Activated T-cell treated with anti-CD3 and anti-CD28 coated beads, Interleukin-2, amount 50 U/mL, for 72 hours (primary cell): ENCODE results near the gene DBNDD1. TPM values are rescaled to one million over a fixed set of nuclear protein-coding genes. Genes with fewer than 3 reads are reported as not detected.
A peak's percentile ranks its signal among the peaks of the same experiment; 100 is the strongest.
"Not testable (repeated sequence)": the region's sequence is repeated elsewhere in the genome, so short reads cannot be mapped to it uniquely, and the experiment has no call there.

Source experiments
- ATAC-seq, 2 donors: fragments of 150-1000 bp; cut with Tn5 transposase; replicated peaks in 1 of 2; 2 replicates each; pipeline ENCODE4 v1.10.0; 2021; ENCODE audit warnings: moderate library complexity in 2 of 2, mild to moderate bottlenecking in 1 of 2
- DNase-seq, 2 donors: peaks; one replicate each; pipeline ENCODE4 v3.0.0; 2021 to 2022; ENCODE audit warnings: mixed read lengths in 1 of 2
- H3K27ac Mint-ChIP-seq: one replicate; pipeline ENCODE4 v1.8.0; 2022; ENCODE audit warnings: mild to moderate bottlenecking, moderate library complexity, mixed read lengths
- H3K27me3 Mint-ChIP-seq: one replicate; pipeline ENCODE4 v1.8.0; 2022; ENCODE audit warnings: low read depth, mixed read lengths
- H3K36me3 Mint-ChIP-seq, 2 donors: one replicate each; pipeline ENCODE4 v1.8.0; 2022; ENCODE audit warnings: mixed read lengths in 2 of 2, mild to moderate bottlenecking in 1 of 2; ENCODE audit not compliant: insufficient read depth in 2 of 2
- H3K4me1 Mint-ChIP-seq: one replicate; pipeline ENCODE4 v1.8.0; 2022; ENCODE audit warnings: low read depth, mixed read lengths
- H3K4me3 Mint-ChIP-seq, 2 donors: one replicate each; pipeline ENCODE4 v1.8.0; 2022; ENCODE audit warnings: mild to moderate bottlenecking in 2 of 2, mixed read lengths in 2 of 2, moderate library complexity in 2 of 2
- H3K9me3 Mint-ChIP-seq, 2 donors: one replicate each; pipeline ENCODE4 v1.8.0; 2022; ENCODE audit warnings: mixed read lengths in 2 of 2
- total RNA-seq, 2 donors: library from RNA; stranded (reverse); gene quantifications; one replicate each; pipeline ENCODE4 v1.2.3, GENCODE V29; 2022

The DBNDD1 gene
- total RNA-seq, 2 donors from 2014 or later = 0.70 to 1.4 TPM

DNA sequence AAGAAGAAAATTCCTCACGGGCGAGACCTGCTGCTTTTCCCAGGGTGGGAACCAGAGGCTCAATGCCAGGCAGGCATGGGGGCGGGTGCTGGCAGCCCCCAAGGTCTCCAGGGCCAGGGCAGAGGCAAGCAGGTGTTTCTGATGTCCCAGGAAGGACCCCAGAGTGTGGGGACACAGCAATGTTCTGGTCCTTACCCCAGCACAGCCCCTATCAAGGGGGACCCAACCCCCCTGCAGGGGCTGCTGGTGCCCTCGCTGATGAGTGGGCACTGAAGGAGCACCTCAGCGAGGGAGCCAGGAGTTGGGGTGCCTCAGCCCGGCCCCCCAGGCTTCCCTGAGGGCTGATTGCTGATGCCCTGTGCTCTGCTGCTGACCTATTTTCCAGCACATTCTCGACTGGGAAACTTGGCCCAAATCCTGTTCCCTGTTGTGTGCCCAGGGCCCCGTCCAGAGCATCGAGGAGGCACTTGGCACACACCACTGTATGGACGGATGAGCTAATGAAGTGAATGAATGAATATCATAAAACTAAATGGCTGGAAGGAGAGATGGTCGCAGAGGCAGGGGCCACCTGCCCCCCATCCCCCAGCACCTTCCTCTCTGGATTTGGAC is 2.8 kb downstream of the DBNDD1 start:
- H3K4me3 Mint-ChIP-seq = no peak overlapping the region
- peaks cover 7% of the 10 kb centered on the region for H3K27me3 Mint-ChIP-seq
- ATAC-seq (no peak), DNase-seq (no peak)
- H3K36me3 Mint-ChIP-seq = no peaks in the 10 kb centered on the region
- peaks cover 5% of the 10 kb centered on the region for H3K4me1 Mint-ChIP-seq
- H3K9me3 Mint-ChIP-seq = no peaks in the 10 kb centered on the region
- H3K27ac Mint-ChIP-seq = no peak overlapping the region

- Mint-ChIP-seq H3K4me1 (peaks cover 5% of the 10 kb centered on the region), H3K36me3 (no peaks in the 10 kb centered on the region), H3K27ac (no peak overlapping the region), H3K27me3 (peaks cover 7% of the 10 kb centered on the region), H3K9me3 (no peaks in the 10 kb centered on the region), H3K4me3 (no peak overlapping the region)
- no peak for DNase-seq
- no peak for ATAC-seq
Observed at GRCh38 chr16:90015586-90016338, 3.5 kb downstream of the DBNDD1 start.

- H3K9me3 Mint-ChIP-seq = no peaks in the 10 kb centered on the region
- H3K4me1 Mint-ChIP-seq = peaks cover 19% of the 10 kb centered on the region
- no peaks in the 10 kb centered on the region for H3K36me3 Mint-ChIP-seq
- ATAC-seq = no peak
- no peak overlapping the region for H3K4me3 Mint-ChIP-seq
- no peaks in the 10 kb centered on the region for H3K27me3 Mint-ChIP-seq
- H3K27ac Mint-ChIP-seq = no peak overlapping the region
- DNase-seq = no peak
Observed at GRCh38 chr16:90012991-90013745, 6.1 kb downstream of the DBNDD1 start.

GRCh38 chr16:90011908-90012501 is 7.3 kb downstream of the DBNDD1 start:
- H3K4me1 Mint-ChIP-seq = peaks cover 19% of the 10 kb centered on the region
- no peak for ATAC-seq
- no peaks in the 10 kb centered on the region for H3K36me3 Mint-ChIP-seq
- no peak overlapping the region for H3K27ac Mint-ChIP-seq
- H3K4me3 Mint-ChIP-seq = no peak overlapping the region
- no peaks in the 10 kb centered on the region for H3K27me3 Mint-ChIP-seq
- no peak for DNase-seq
- H3K9me3 Mint-ChIP-seq = no peaks in the 10 kb centered on the region

- DNase-seq = no peak
- H3K4me3 Mint-ChIP-seq = no peak overlapping the region
- peaks cover 19% of the 10 kb centered on the region for H3K4me1 Mint-ChIP-seq
- no peak for ATAC-seq
- H3K27me3 Mint-ChIP-seq = no peaks in the 10 kb centered on the region
- H3K9me3 Mint-ChIP-seq = no peaks in the 10 kb centered on the region
- H3K27ac Mint-ChIP-seq = no peak overlapping the region
- H3K36me3 Mint-ChIP-seq = no peaks in the 10 kb centered on the region
Observed at GRCh38 chr16:90011508-90011819, 7.8 kb downstream of the DBNDD1 start.

DNA sequence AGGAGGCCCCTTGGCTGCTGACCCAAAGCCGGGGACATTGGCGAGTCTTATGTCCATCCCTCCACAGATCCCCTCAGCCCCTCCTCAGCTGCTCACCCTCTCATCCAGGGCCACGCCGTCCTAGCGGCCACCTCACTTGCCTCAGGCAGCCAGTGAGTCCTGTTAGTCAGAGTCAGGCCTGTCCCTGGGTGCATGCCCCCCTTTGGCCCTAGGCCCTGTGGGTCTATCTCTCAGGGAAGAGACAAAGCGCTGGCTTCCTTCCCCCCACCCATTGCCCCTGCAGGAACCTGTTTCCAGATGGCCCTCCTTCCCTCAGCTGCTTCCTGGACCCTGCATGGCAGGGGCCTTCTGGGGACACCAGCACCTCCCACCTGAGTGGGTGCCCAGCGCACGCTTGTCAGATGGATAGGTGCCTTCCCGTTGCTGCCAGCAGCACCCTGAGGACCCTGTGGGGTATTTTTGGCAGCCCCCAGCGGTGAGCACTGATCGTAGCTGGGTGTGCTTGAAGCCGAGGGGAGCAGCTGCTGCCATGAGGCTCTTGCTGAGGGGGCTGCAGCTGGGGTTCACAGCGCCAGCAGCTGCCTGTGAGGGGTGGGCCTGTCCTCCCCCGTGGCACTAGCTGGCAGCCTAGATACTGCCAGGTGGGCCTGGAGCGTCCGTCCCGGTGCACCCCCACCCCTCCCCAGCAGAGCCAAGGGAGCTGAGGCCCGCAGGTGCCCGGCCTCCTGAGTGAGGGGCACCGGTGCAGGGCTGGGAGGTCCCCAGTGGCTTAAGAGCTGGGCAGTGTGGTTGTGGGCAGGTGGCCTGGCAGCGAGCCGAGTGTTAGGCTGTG is 8.4 kb downstream of the DBNDD1 start:
- Mint-ChIP-seq H3K27me3 (no peaks in the 10 kb centered on the region), H3K4me3 (no peak overlapping the region), H3K36me3 (no peaks in the 10 kb centered on the region), H3K4me1 (peaks cover 19% of the 10 kb centered on the region), H3K9me3 (no peaks in the 10 kb centered on the region), H3K27ac (no peak overlapping the region)
- ATAC-seq (no peak), DNase-seq (no peak)

- Mint-ChIP-seq H3K4me1 (peaks cover 19% of the 10 kb centered on the region), H3K9me3 (no peaks in the 10 kb centered on the region), H3K27ac (no peak overlapping the region), H3K27me3 (no peaks in the 10 kb centered on the region), H3K36me3 (no peaks in the 10 kb centered on the region), H3K4me3 (peak overlapping the region; percentile 75 to 76)
- DNase-seq = no peak
- peak in 1 of 2 donors; percentile 32 for ATAC-seq
Observed at GRCh38 chr16:90009172-90009899, 9.9 kb downstream of the DBNDD1 start.

- no peaks in the 10 kb centered on the region for H3K36me3 Mint-ChIP-seq
- ATAC-seq = peak; percentile 97 to 98
- H3K4me3 Mint-ChIP-seq = peak overlapping the region; percentile 75 to 76
- peak; percentile 71 to 73 for DNase-seq
- H3K4me1 Mint-ChIP-seq = peaks cover 19% of the 10 kb centered on the region
- no peaks in the 10 kb centered on the region for H3K9me3 Mint-ChIP-seq
- no peaks in the 10 kb centered on the region for H3K27me3 Mint-ChIP-seq
- peak overlapping the region; percentile 21 for H3K27ac Mint-ChIP-seq
Observed at GRCh38 chr16:90008708-90009145, 10.5 kb downstream of the DBNDD1 start.

DNA sequence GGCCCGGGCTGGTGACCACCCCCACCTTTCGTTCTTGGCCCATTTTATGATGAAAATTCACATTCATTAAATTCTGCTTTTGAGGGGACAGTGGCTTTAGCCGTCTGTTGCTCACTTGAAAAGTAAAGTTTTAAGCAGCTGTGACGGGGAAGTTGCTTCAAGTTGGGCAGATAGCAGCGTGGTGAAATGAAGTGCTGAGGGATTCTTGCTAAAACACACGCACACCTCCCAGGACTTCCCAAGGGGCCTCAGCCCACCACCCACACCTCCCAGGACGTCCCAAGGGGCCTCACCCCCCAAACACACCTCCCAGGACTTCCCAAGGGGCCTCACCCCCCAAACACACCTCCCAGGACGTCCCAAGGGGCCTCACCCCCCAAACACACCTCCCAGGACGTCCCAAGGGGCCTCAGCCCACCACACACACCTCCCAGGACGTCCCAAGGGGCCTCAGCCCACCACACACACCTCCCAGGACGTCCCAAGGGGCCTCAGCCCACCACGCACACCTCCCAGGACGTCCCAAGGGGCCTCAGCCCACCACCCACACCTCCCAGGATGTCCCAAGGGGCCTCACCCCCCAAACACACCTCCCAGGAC is 11.5 kb downstream of the DBNDD1 start:
- not testable (repeated sequence) for H3K36me3 Mint-ChIP-seq, H3K27ac Mint-ChIP-seq, DNase-seq, H3K9me3 Mint-ChIP-seq, H3K4me3 Mint-ChIP-seq, H3K27me3 Mint-ChIP-seq, ATAC-seq
- H3K4me1 Mint-ChIP-seq = peaks cover 19% of the 10 kb centered on the region

GRCh38 chr16:90007015-90007414 is 12.2 kb downstream of the DBNDD1 start:
- Mint-ChIP-seq H3K27me3 (no peaks in the 10 kb centered on the region), H3K4me3 (no peak overlapping the region), H3K27ac (no peak overlapping the region), H3K4me1 (peaks cover 19% of the 10 kb centered on the region), H3K9me3 (no peaks in the 10 kb centered on the region), H3K36me3 (no peaks in the 10 kb centered on the region)
- ATAC-seq = no peak
- DNase-seq = no peak

DNA sequence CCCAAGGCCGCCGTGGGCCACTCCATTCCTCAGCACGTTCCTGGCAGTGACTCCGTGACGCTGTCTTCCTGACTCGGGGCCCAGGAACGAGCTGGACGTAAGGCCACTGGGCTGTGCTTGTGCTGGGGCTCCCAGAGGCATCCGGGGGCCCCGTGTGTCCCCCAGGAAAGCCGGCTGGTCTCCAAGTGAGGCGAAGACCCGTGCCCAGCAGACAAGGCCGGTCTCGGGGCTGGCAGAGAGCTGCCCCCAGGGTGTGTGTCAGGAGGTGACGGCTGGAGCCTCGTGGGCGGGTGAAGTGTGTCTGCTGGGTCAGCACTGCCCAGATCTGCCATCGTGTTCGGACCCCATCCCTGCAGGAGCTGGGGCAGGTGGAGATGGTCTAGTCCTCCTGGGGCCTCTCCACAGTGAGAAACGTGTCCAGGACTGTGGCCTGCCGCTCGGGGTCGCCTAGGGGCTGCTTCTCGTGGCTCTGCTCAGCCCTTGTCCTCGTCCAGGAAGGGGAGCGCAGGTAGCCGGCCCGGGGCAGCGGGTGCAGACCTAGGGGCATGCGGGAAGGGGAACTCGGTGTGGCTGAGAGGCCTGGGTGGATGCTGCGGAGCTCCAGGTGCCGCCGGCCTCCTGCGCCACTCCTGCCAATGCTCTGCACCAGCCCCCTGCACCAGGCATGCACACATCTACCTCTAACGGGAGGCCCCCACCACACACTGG is 13.1 kb downstream of the DBNDD1 start:
- Mint-ChIP-seq H3K27ac (no peak overlapping the region), H3K4me1 (peaks cover 19% of the 10 kb centered on the region), H3K9me3 (no peaks in the 10 kb centered on the region), H3K4me3 (no peak overlapping the region), H3K36me3 (no peaks in the 10 kb centered on the region), H3K27me3 (no peaks in the 10 kb centered on the region)
- DNase-seq (no peak), ATAC-seq (no peak)
